ENCODE measurements around the gene PABPN1L.
A peak's percentile ranks its signal among the peaks of the same experiment; 100 is the strongest.

Gene PABPN1L

GRCh38 chr16:88816736-88817535 lies 49.5 kb downstream of the PABPN1L start:
- no peaks in the 10 kb centered on the region for H3K36me3 Mint-ChIP-seq
- H3K27me3 Mint-ChIP-seq, result no peaks in the 10 kb centered on the region
- H3K4me1 Mint-ChIP-seq (ENCODE audit: low read depth), result no peaks in the 10 kb centered on the region
- H3K9me3 Mint-ChIP-seq (ENCODE audit: low read depth), result no peaks in the 10 kb centered on the region
- no peak overlapping the region for H3K27ac Mint-ChIP-seq
- no peak overlapping the region for H3K4me3 Mint-ChIP-seq

- Mint-ChIP-seq H3K36me3 (no peaks in the 10 kb centered on the region), H3K4me3 (no peak overlapping the region)
These were observed 50.4 kb downstream of the PABPN1L start for GRCh38 chr16:88815901-88816589.

GRCh38 chr16:88815227-88815626 lies 51.2 kb downstream of the PABPN1L start:
- Mint-ChIP-seq H3K9me3 (ENCODE audit: low read depth) (no peaks in the 10 kb centered on the region), H3K27me3 (no peaks in the 10 kb centered on the region), H3K27ac (no peak overlapping the region), H3K4me3 (no peak overlapping the region), H3K4me1 (ENCODE audit: low read depth) (peaks cover 2% of the 10 kb centered on the region), H3K36me3 (no peaks in the 10 kb centered on the region)

More at GRCh38 chr16:88815901-88816589, 50.4 kb downstream of the PABPN1L start:
- no peaks in the 10 kb centered on the region for H3K27me3 Mint-ChIP-seq
- H3K9me3 Mint-ChIP-seq (ENCODE audit: low read depth), result no peaks in the 10 kb centered on the region
- H3K4me1 Mint-ChIP-seq (ENCODE audit: low read depth), result no peaks in the 10 kb centered on the region
- no peak overlapping the region for H3K27ac Mint-ChIP-seq

GRCh38 chr16:88814144-88814502 lies 52.3 kb downstream of the PABPN1L start:
- Mint-ChIP-seq H3K27ac (no peak overlapping the region), H3K4me3 (peak overlapping the region; percentile 60), H3K36me3 (no peaks in the 10 kb centered on the region), H3K9me3 (ENCODE audit: low read depth) (no peaks in the 10 kb centered on the region), H3K27me3 (no peaks in the 10 kb centered on the region), H3K4me1 (ENCODE audit: low read depth) (peaks cover 5% of the 10 kb centered on the region)

Measured in activated naive CD8-positive, alpha-beta T cell (primary cell).